ENCODE results near the gene CNOT9.
"Not testable (repeated sequence)": the region's sequence is repeated elsewhere in the genome, so short reads cannot be mapped to it uniquely, and the experiment has no call there.

CNOT9 gene
- long read RNA-seq, donor 1, full-length matches to known transcripts = 6 of 11 reads
- long read RNA-seq, donor 1, partial matches to known transcripts = 5 of 11 reads
- long read RNA-seq, donor 1, other reads (novel, unspliced or antisense) = 0 of 11 reads
- long read RNA-seq, donor 2, partial matches to known transcripts = 5 of 5 reads
- long read RNA-seq, donor 2, other reads (novel, unspliced or antisense) = 0 of 5 reads
- long read RNA-seq, donor 3, full-length matches to known transcripts = 4 of 45 reads
- long read RNA-seq, donor 3, partial matches to known transcripts = 41 of 45 reads
- long read RNA-seq, donor 3, other reads (novel, unspliced or antisense) = 0 of 45 reads
- long read RNA-seq, donor 4, full-length matches to known transcripts = 8 of 93 reads
- long read RNA-seq, donor 4, partial matches to known transcripts = 85 of 93 reads
- long read RNA-seq, donor 4, other reads (novel, unspliced or antisense) = 0 of 93 reads
- long read RNA-seq, donor 5, full-length matches to known transcripts = 6 of 6 reads
- long read RNA-seq, donor 5, partial matches to known transcripts = 0 of 6 reads
- long read RNA-seq, donor 5, other reads (novel, unspliced or antisense) = 0 of 6 reads
- long read RNA-seq, donor 6, full-length matches to known transcripts = 9 of 21 reads
- long read RNA-seq, donor 6, partial matches to known transcripts = 12 of 21 reads
- long read RNA-seq, donor 6, other reads (novel, unspliced or antisense) = 0 of 21 reads
- long read RNA-seq, donor 7, full-length matches to known transcripts = 12 of 41 reads
- long read RNA-seq, donor 7, partial matches to known transcripts = 29 of 41 reads
- long read RNA-seq, donor 7, other reads (novel, unspliced or antisense) = 0 of 41 reads
- long read RNA-seq, donor 8, full-length matches to known transcripts = 7 of 7 reads
- long read RNA-seq, donor 8, partial matches to known transcripts = 0 of 7 reads
- long read RNA-seq, donor 8, other reads (novel, unspliced or antisense) = 0 of 7 reads

GRCh38 chr2:218568190-218569037 is at the start of gene CNOT9, which contains the start of gene USP37:
CNOT9 (plus strand) TSS chr2:218568839; CDS start chr2:218568955, 116 bp downstream.
USP37 (minus strand) TSS chr2:218568351; CDS start chr2:218558653, 9,698 bp downstream.
- DNase-seq = peak; percentile 96

- no peak for DNase-seq
These were observed 49.8 kb upstream of the CNOT9 start for GRCh38 chr2:218518876-218519275.

GRCh38 chr2:218523651-218524050 is 45.0 kb upstream of the CNOT9 start:
- no peak for DNase-seq

- not testable (repeated sequence) for DNase-seq
These were observed 40.2 kb upstream of the CNOT9 start for GRCh38 chr2:218528409-218528808.

- DNase-seq = no peak
These were observed 38.6 kb upstream of the CNOT9 start for GRCh38 chr2:218529990-218530389.

GRCh38 chr2:218536804-218537494 is 31.7 kb upstream of the CNOT9 start:
- DNase-seq = no peak

- no peak for DNase-seq
These were observed 28.6 kb upstream of the CNOT9 start for GRCh38 chr2:218540015-218540414.

GRCh38 chr2:218546012-218546411 is 22.6 kb upstream of the CNOT9 start:
- no peak for DNase-seq

GRCh38 chr2:218547511-218547910 is 21.1 kb upstream of the CNOT9 start:
- no peak for DNase-seq

- no peak for DNase-seq
These were observed 20.7 kb upstream of the CNOT9 start for GRCh38 chr2:218547978-218548377.

GRCh38 chr2:218554225-218554624 is 14.4 kb upstream of the CNOT9 start:
- not testable (repeated sequence) for DNase-seq

- no peak for DNase-seq
These were observed 13.1 kb upstream of the CNOT9 start for GRCh38 chr2:218555527-218555926.

- DNase-seq = no peak
These were observed 10.7 kb upstream of the CNOT9 start for GRCh38 chr2:218557941-218558340.

- peak; percentile 8 for DNase-seq
These were observed 9.7 kb upstream of the CNOT9 start for GRCh38 chr2:218558986-218559385.

- no peak for DNase-seq
These were observed 4.6 kb upstream of the CNOT9 start for GRCh38 chr2:218564056-218564455.

GRCh38 chr2:218566296-218566695 is 2.3 kb upstream of the CNOT9 start:
- DNase-seq = no peak

GRCh38 chr2:218567797-218568189 is 846 bp upstream of the CNOT9 start:
- DNase-seq = no peak

- DNase-seq = peak; percentile 84
These were observed 396 bp downstream of the CNOT9 start for GRCh38 chr2:218569038-218569431.

GRCh38 chr2:218569661-218570500 is 1.2 kb downstream of the CNOT9 start:
- peak; percentile 50 for DNase-seq

GRCh38 chr2:218570850-218571249 is 2.2 kb downstream of the CNOT9 start:
- no peak for DNase-seq
